Activated T-helper 9 cell treated with anti-CD3 and anti-CD28 coated beads, Interleukin-2, amount 50 U/mL, for 16 hours (primary cell): ENCODE measurements around the gene CPEB3.

Source experiments
- DNase-seq: peaks from one replicate; pipeline ENCODE4 v3.0.0-alpha.2; 2020; ENCODE audit warnings: low read depth

Gene CPEB3

DNA sequence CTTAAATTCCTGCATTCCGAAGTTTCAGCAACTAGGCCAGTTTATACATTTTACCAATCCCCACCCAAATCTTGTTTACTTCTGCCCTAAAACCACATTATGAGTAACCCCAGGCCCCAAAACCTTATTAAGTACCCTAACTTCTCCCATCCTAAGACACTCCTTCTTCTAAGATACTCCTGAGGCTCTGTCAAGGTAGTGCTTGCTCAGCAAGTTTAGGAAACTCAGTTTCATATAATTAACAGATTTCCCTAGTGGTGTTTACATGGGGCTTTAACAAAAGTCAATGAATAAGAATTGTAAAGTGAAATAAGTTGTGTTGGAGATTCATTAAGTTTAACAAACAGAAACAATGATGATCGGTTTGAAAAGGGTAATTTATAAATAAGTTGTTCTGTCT, 77.8 kb downstream of the CPEB3 start:
- DNase-seq = no peak

DNA sequence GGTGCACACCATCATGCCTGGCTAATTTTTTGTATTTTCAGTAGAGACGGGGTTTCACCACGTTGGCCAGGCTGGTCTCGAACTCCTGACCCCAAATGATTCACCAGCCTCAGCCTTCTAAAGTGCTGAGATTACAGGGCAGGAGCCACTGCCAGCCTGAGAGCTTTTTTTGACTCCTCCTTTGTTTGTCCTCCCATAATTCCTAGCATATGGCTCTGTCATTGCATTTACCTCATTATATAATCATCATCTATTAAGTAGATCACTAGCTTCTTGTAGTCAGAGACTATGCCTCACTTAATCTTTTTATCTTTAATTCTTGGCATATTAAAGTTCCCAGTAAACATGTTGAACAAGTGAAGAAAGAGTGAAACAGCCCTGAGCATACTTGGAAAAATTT, 82.1 kb downstream of the CPEB3 start:
- DNase-seq = no peak

DNA sequence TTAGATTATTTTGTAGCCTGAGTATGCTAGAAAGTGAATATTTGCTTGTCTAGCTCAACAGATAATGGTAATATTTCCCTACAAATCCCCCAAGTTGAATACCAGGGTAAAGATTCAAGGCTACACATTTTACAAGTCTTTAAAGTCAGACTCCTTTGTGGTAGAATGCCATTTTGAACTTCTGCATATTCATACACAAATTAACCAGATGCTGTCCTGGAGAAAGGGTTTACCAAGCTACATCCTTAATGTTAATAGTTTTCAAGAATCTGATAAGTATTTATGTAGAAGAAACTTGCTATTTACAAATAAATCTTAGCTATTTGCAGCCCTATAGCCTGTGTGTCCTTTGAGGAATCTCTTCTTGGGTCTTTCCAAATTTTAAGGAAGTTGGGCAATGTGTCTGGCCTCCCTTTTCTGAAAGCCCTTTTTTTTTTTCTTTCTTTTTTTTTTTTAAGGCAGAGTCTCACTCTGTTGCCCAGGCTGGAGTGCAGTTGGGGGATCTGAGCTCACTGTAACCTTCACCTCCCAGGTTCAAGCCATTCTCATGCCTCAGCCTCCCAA, 82.6 kb downstream of the CPEB3 start:
- no peak for DNase-seq

DNA sequence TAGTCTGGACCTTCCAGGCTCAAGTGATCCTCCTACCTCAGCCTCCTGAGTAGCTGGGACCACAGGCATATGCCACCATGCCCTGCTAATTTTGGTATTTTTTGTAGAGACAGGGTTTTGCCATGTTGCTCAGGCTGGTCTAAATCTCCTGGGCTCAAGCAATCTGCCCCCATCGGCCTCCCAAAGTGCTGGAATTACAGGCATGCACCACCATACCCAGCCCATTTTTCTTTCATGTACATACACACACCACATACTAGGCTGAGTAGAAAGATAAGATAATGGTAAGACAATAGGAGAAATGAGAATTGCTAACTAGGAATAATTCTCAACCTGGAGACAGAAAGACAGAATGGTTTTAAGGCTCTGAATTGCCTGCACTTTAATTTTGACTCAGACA, 83.8 kb downstream of the CPEB3 start:
- no peak for DNase-seq

DNA sequence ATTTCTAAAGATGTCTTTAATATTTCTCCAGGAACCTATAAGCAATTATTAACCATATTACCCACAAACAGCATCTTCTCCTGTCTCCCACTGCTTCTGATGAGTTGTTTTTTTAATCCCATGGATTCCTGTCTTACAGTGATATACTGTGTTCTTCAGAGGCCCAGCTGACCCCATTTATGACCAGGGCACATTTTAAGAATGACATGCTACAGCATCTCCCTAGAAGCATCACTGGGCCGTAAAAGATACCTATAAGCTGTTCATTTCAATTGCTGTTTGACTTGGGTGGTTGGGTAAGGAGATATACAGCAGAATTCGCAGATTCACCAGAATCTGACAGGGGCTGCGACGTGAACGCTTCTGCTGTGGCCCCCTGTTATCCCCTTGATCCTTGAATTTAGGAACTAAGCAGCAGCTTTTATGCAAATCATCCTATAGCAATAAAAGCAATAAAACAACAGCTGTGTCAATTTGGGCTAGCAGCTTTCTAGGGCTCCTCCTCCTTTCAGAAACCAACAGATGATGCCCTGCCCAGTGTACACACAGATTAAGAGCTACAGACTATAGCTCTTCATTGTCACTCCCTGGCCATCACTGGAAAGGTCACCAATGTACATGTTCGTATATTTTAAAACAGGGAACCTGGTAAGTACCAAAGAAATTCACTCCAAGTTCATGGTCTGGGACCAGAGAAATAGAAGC, 86.8 kb downstream of the CPEB3 start:
- no peak for DNase-seq

DNA sequence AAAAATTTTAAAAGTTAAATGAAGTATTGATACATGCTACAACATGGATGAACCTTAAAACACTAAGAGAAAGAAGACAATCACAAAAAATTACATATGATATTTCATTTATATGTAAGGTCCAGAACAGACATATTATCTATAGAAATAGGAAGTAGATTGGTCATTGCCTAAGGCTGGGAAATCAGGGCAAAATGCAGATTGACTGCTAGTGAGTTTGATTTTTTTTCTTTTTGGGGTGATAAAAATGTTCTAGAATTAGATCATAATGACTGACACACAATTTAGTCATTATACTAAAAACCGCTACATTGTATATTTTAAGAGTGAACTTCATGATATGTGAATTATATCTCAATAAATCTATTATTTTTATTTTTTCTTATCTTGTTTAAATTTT, 88.3 kb downstream of the CPEB3 start:
- no peak for DNase-seq

DNA sequence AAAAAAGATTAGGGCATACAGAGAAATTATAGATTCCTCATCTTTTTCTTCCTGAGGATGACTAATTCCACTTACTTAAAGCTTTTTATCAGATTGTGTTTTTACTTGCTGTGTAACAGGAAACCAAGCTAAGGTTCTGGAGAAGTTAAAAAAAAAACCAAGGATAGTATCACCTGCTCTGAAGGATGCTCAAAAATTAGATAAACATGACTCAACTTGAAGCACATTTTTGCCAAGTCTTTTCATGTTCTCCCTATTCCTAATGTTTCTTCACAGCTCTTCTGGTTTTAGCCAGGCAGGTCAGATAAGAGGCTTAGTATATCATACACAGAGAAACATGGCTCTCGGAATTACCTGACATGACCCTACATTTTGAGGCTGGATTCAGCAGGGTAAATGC, 90.3 kb downstream of the CPEB3 start:
- DNase-seq = no peak

DNA sequence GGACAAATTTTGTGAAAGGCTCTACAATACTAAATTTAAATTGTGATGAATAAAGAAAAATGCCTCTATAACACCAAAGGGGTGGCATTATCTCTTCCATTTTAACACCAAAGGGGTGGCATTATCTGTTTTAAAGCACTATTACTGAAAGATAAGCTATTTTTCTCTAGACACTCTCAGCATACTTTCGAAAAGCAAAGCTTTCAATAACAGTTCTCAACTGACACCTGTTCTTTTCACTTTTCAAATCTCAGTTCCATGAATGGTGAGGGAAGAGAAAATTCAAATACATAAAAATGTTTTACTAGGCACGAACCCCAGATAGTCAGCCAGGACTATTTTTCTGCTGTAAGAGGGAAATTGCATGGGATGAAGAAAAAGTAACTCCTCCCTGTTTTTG, 103.8 kb downstream of the CPEB3 start:
- DNase-seq = no peak

DNA sequence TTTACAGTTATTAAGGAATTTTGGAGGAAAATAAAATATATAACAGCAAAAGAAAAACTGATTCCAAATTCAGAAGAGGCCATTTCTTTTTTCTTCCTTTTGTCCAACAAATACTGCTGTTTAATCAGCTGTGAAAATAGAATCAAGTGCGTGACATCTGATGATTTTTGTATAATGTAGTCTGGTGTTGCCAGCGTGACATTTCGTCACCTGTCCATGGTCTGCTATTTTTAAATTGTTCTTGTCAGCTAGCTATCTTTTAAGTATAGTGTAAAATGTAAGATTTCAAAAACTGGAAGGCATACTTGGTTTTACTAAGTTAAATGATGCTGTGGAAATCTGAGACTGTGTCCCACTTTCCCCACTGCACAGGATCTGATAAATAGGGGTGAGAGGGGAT, 105.9 kb downstream of the CPEB3 start:
- no peak for DNase-seq

DNA sequence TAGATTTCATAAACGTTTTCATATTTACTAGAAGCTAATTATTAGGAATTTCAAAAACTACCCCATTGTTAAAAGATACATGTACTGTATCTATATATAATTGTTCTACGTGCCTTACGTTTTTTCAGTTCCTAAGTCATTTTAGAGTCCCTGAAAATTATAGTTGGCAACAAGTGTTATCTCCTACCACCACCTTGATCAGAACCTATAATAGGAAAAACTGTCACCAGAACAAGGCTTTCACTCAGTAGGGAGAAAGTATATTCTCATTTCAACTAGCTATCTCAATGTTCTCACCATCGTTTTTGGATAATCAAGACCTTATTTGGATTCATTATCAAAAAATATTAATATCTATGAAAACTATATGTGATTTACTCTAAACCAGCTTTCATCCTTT, 107.7 kb downstream of the CPEB3 start:
- DNase-seq = no peak

DNA sequence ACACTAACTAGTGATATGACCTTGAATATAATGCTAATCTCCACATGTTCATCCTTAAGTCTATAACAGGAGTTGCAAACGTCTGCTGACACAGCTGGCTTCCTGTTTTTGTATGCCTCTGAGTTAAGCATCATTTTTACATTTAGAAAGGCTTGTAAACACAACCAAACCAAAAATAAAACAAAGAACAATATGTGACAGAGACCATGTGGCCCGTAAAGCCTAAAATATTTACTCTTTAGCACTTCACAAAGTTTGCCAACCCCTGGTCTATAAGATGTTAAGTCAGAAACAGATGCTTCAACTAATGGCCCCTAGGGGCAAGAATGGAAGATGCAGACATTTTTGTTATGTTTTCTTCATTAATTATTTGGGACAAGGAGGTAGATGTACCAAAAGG, 109.3 kb downstream of the CPEB3 start:
- no peak for DNase-seq

DNA sequence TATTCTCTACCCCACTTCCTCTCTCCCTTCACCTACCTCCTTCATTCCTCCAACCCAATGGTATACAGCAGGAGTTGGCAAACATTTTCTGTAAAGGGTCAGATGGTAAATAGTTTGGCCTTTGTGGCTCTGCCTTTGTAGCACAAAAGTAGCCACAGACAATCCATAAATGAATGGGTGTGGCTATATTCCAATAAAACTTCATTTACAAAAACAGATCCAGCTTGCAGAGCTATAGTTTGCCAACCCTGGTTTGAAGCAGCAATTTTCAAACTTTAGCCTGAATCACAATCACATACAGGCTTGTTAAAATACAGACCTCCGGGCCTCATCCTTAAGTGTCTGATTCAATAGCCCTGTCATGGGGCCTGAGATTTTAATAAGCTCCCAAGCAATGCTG, 110.5 kb downstream of the CPEB3 start:
- DNase-seq = no peak

DNA sequence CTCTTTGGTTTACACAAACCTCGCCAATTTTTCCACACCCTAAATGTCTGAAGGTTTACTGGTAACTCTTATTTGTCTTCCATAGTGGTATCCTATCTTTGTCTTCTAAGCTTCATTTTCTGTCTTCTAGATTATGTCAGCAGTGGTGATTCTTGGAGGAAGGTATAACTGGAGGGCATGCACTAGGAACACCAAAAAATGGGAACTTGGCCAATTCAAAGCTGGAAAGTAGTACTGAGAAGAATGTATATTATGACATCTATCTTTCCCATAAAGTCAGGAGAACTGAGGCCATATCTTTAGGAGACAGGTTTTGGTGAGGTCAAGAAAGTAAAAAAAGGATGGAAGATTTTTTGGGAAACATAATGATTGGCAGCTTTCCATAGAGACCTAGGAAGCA, 113.3 kb downstream of the CPEB3 start:
- DNase-seq = no peak

DNA sequence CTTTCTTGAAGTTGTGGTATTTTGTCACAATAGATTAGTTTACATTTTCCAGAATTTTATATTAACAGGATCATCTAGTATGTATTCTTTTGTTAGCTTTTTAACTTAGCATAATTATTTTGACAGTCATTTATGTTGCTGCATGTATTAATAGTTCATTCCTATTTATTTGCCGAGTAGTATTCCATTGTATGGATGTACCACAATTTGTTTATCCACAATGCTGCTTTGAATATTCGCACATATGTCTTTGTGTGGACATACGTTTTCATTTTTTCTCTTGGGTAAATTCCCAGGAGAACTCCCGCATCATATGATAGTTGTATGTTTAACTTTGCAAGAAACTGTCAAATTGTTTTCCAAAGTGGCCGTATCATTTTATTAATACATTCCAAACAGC, 115.7 kb downstream of the CPEB3 start:
- no peak for DNase-seq

DNA sequence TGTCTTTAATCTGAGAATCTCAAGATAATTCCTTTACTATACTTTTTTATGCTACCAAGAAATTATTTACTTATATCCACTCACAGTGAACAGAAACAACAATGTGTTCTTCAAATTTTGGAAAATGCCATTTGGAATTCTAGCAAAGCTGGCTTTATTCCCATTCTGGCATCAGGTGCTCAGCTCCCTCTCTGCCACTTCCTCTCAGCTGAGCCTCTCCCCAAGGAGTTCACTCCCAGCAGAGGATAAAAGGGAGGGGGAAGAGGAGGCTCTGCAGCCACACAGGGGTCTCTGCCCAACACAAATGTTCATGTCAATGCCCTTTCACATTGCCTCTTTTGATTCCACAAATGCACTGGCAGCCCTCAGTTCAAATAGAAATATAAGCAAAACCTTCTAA, 116.9 kb downstream of the CPEB3 start:
- DNase-seq = no peak

DNA sequence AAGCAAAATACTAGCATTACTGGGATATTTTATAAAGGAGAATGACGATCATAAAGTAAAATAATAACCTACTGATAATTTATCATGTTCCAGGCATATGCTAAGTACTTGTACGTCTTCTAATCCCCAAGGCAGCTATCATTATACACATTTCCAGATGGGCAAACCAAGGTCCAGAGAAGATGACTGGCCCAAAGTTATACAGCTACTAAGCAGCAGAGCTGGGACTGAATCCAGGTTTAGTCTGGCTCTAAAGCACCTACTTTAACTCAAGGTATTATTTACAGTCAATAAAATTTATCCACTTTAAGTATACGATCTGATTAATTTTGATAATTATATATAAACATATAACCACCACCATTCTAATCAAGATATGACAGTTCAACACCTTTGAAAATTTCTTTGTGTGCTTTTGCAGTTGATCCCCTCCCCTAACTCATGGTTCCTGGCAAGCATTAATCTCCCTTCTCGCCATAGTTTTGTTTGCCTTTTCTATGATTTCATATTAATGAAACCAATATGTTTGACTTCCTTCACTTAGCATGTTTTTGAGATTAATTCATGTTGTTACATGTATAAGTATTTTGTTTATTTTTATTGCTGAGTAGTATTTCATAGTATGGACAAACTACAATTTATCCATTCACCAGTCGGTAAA, 126.7 kb downstream of the CPEB3 start:
- DNase-seq = no peak

DNA sequence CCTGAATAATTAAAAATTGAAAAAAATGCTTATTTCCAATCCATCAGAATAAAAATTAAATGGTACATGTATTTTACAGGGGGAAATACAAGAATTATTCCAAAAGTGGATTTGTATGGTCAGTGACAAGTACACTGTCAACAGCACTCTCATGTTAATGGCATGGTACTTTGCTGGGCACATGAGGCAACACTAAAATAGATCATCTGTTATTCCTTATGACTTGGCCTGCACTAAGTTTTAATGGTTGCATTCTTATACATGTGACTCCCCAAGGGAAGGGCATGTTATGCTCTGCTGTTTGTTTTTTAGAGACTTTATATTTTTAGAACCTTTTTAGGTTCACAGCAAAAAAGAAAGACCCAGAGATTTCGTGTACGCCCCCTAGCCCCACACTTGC, 128.3 kb downstream of the CPEB3 start:
- DNase-seq = no peak

DNA sequence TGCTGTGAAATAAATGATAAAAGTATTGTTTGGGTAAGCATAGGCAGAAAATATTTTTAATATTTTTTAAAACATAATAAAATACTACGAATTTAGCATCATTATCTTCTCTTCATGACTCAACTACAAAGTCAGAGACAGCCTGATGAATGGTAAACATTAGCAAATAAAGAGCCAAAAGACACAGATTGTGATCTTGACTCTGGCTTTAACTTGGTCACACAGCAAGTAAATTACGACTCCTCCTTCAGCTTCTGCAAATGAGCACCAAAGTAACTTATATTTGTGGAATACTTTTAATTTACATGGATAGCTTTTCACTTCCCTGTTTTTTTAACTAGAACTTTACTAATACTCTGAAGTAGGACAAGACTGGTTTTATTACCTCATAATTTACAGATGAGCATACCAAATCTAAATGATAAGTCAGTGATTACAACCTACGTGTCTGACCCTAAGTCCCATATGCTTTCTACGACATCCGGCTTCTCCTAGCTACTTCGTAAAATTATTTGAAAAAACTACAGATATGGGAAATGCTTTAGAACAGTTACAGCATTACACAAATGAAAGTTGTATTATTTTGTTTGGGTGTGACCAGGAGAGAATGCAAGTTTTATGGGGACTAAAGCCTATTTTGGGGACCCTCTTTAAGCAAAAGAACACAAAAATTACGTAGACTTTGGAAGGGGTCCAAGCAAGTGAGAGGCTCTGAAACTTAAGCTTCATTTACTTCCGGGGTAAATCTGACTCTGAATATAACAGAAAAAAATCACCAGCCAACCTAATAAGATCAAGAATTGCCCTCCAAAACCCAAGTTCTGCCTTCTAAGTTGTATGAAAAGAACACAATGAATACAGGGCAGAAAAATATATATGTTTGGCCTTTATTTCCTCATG, 133.8 kb downstream of the CPEB3 start:
- no peak for DNase-seq

DNA sequence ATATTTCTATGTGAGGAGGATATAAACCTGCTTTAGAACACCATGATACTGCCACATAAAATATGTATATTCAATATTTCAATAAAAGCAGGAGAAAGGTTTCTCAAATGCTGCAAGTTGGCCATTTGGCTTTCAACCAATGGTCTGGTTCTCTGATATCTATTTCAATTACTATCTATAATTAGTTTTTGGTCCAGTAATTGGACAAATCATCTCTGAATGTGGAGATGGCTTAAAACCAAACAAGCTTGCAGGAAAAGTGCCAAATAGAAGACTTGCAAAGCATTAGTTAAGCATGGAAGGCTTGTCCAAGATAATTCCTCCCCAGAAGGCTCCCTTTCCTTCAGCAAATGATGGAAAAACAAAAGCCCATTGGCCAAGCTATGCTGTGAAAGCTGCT, 140.1 kb downstream of the CPEB3 start:
- DNase-seq = no peak

DNA sequence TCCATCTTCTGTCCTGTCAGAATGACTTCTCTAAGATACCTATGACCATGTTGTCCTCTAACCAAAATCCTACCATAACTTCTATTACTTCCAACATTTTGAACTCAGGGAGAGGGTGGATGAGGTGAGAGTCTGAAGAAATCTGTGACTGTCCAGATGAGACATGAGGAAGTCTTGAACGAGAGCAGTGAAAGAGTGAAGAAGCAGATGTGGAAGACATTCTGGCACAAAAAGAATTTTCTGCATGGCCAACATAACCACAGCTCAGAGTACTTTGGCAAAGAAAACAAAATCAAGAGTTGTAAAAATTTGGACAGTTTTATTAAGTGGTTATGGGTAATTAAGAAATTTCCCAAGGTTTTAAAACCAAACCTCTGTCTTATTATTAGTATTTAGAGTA, 141.6 kb downstream of the CPEB3 start:
- no peak for DNase-seq

DNA sequence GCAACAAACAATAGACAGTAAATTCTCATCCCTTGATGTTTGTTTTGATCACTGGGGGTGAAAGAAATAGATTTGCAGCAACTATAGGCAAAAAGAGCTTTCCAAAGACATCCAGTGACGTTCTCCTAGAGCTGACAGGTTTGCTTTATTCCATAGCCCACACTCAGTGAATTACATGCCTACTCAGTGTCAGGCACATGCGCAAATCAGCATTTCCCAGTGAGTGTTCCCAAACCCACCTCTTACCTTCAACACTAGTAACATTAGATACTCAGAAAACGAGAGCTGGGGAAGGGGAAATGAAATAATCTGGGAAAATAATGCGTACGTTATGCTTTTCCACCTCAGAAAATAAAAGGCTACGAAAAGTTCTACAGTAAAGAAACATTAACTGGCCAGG, 144.1 kb downstream of the CPEB3 start:
- no peak for DNase-seq

DNA sequence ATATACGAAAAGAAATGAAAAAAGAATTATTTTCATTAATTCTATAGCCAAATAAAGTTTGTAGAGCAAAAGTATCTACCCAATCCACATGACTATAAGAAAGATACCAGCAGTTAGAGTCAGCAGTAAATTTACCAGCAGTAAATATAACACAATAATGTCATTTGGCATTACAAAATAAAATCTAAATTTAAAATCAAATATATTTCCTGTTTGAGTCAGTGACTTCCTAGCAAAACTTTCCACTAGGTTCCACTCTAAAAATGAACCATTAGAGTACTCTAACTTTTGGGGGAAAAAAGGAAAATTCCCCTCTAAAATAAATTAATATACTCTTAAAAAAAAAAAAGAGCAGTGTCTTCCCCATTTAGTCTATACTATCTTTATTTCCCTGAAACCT, 144.8 kb downstream of the CPEB3 start:
- DNase-seq = no peak

DNA sequence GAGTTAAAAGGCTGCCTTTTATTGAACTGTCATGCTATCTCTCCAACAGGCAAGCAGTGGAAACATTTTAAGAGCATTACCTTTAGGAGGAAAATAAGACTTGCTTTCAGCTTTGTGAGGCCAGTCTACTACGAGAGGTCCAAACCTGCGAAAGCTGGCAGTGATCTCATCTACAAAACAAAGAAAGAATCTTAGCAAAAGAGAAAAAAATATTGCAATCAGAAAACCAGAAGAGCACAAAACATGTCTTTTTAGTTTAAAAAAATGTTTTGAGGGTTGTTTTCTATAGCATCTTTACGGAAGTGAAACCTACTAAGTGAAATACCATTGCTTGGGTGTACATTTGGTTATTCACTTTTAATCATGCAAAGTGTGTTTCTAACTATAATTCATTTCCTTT, 147.9 kb downstream of the CPEB3 start:
- no peak for DNase-seq
